Activated CD4-positive, alpha-beta T cell treated with anti-CD3 and anti-CD28 coated beads for 1 hour (primary cell): ENCODE results near the gene GAREM1.
"Not testable (repeated sequence)": the region's sequence is repeated elsewhere in the genome, so short reads cannot be mapped to it uniquely, and the experiment has no call there.

Source experiments
- DNase-seq: peaks from one replicate; pipeline ENCODE4 v3.0.0-alpha.2; 2020

GAREM1 gene

DNA sequence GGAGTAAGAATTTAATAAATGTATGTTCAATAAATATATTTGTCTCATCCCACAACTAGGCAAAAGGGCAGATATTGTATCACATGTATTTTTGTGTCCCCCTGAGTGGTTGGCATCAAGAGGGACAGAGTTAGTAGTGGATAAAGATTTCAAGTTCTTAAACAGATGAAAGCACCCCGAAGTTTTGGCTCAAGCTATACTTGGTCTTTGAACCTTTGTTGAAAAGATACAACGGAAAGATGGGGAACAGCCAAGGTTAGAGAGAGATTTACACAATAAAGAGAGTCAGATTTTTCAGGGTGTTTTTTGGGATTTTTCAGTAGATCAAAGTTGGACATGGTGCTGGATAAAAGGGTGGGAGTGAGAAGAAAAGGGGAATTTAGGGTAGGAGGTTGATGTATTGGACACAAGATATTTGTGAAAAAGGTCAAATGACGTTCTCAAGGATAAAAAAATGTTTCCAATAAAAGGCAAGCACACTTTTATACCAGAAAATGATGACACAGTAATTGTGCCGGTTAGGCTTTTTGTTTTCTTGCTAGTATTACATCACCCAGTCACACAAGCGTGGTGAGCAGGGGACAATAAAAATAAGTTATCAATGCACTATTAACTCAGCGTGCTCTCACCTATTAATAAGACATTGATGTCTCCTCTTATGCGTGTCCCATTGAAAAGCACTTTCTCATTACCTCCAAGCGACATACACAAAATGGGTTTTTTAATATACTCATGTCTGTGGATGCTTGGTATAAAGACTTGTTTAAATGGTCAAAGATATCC, 221.3 kb downstream of the GAREM1 start:
- DNase-seq: no peak

DNA sequence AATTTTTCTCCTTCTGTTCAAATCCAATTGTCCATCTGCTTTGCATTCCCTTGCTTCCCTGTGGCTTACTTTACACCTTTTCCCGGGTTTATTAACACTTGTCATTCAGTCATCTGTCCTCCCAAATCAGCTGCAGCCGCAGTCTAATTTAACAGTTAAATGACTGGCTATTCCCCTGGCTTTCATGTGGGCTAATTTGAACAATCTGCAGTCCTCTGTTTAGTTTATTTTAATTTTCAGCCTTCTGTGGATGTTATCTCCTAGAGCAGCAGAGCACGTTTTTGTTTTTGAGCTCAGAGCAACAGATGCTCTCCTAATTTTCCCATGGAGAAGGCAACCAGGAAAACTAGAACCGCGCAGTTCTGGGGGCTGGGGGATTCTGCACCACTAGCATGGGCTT, 225.8 kb downstream of the GAREM1 start:
- no peak for DNase-seq

DNA sequence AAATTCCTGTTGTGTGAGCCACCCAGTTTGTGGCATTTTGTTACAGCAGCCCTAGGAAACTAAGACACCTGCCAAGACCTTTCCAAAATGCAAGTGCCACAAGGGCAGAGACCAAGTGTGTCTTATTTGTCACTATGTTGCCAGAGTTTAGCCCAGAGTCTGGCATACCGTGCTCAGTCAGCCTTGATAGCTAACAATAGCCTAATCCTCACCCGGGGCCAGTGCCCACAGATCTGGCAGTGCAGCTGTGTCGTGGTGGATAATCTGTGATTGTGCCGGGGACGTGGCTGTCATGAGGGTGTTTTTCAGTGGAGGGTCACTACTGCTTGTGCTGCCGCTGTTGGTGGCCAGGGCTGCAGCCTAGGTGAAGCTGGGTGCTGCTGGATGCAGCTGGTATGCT, 227.3 kb downstream of the GAREM1 start:
- no peak for DNase-seq

DNA sequence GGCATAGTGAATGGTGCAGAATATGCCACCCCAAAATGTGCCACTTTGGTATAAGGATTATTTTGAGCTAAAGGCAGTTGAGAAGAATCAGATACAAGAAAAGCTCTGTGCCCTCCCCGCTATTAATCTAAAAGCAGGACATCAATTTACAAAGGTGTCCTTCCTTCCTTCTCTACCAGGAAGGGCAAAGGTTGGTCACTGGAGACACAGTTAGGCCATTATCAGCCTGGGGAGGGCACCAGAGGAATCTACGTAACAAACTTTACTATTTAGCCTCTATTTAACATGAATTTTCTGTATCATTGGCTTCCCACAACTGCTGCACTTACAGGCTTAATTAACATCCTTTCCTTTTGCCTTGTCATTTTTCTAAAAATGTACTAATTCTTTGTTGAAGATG, 228.3 kb downstream of the GAREM1 start:
- no peak for DNase-seq

DNA sequence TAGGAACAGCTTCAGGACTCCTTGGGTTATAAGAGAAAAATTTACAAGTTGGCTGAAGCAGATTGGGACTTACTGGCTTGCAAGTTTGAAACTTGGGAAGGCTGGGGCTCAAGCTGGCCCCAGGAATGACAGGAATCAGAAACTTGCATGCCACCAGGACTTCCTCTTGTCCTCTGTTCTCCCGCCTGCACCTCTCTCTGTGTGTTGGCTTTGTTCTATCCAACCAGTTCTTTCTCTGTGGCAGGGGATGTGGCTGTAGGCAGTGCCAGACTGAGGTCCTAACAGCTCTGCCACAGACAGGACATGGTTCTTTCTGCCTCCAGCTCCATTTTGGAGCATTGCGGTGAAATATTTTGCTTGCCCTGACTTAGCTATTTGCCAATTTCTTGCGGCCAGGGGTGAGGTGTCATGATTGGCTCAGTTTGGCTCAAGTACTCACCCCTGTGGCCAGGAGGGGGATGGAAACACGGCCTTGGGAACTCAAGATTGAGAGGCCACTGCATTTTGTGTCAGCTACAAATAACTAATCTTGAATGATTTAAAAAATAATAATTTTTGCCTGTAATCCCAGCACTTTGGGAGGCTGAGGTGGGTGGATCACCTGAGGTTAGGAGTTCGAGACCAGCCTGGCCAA, 231.9 kb downstream of the GAREM1 start:
- DNase-seq: no peak

DNA sequence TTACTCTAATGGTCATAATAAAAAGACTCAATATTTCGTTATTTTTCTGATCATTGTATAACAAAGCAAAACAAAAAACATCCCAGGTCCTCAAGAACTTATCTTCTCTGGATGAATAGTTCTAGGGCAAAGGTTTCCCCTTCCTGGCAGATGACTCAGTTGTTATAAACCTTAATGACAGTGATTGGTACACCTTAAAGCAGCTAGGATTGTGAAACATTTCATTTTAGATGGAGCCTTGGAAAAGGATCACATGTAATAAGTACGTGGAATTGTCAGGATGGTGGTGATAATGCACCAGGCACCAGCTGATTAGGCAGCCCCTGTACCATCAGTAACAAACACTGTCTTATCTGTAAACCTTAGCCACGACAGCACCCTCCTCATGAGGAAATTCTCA, 233.6 kb downstream of the GAREM1 start:
- no peak for DNase-seq

DNA sequence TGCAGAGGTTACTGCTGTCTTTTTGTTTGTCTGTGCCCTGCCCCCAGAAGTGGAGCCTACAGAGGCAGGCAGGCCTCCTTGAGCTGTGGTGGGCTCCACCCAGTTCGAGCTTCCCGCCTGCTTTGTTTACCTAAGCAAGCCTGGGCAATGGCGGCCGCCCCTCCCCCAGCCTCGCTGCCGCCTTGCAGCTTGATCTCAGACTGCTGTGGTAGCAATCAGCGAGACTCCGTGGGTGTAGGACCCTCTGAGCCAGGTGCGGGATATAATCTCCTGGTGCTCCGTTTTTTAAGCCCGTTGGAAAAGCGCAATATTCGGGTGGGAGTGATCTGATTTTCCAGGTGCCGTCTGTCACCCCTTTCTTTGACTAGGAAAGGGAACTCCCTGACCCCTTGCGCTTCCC, 237.3 kb downstream of the GAREM1 start:
- not testable (repeated sequence) for DNase-seq

DNA sequence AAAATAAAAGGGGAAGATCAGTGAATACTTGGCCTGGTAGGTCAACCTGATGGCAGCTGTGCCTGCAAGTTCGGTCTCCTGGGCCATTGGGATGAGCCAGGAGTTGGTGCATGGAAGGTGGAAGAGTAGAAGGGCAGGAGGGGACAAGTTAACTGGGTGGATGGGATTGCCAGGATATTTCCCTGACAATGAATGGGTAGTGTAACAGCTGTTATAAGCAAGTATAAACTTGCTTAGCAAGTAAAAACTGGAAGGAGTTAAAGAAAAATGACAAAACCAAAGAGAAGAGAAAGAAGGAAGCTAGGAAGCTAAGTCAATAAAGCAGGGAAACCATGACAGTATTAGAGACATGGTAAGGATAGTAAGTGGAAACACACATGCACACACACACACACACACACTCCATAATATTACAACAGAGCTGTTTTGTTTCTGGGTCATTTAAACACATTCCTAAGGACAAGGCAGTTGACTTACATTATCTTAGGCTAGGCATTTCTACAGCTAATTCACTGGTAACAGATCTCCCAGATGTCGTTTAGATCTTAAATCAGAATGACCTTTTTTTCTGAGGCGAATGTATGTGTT, 251.2 kb downstream of the GAREM1 start:
- DNase-seq: no peak

DNA sequence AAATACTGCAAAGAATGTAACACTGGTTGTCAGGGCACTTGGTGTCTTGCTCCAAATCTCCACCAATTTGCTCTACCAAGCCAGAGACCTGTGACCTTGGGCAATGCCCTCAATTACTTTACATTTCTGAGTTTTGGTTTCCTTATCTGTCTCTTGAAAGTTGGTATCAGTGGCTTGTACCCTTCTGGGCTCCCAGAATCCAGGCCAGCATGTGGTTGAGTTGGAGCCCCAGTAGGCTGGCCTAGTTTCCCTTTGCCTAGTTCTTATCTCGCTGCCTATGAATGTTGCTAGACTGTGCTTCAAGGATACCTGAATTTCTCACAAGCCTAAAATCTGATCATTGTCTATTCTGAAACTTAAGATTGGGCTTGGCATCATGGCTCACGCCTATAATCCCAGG, 254.3 kb downstream of the GAREM1 start:
- no peak for DNase-seq

DNA sequence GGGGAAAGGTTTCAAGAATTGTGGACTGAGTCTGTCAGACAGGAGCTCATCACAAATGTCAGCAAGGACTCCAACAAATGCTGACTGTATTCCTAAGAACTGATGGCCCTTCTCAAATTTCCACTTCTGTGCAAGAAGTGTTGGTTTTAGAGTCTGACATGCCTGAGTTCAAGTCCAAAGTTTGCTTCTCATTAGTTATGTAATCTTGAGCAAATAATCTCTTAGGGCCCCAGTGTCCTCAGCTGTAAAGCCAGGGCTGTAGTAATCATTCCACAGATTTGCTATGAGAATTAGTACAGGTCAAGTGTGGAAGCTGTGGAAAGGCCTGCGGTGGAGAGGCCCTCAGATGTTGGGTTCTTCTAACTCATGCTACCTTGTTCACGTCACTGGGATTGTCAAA, 257.0 kb downstream of the GAREM1 start:
- DNase-seq: no peak
